GM12878 (cell line): Measurements from ENCODE around the gene TGFB2. TPM values are rescaled to one million over a fixed set of nuclear protein-coding genes. Genes with fewer than 3 reads are reported as not detected.

Experiments
- ATAC-seq: fragments of 200-7000 bp; cut with Tn5 transposase; 3 replicates; pipeline ENCODE4 v1.9.1; 2020; ENCODE audit warnings: mild to moderate bottlenecking, moderate library complexity
- BruUV-seq: library from RNA; stranded (reverse); fragments of 400-500 nt; replicated peaks from 2 replicates; lab custom pipeline; 2021; lab: Mats Ljungman, UMichigan
- CTCF ChIA-PET: fragments of 300-600 bp; sonication (Branson Sonifier 250); formaldehyde crosslinking; extraction: SDS; loops from one replicate; lab custom pipeline; 2021; ENCODE audit warnings: inconsistent platforms; lab: Yijun Ruan, JAX
- POLR2A ChIA-PET: fragments of 350-600 bp; formaldehyde crosslinking; extraction: SDS; loops from one replicate; lab custom pipeline; 2021; ENCODE audit warnings: inconsistent platforms; lab: Charles Lee
- RAD21 ChIA-PET: fragments of 300-600 bp; sonication (Branson Sonifier 250); formaldehyde crosslinking; loops from one replicate; lab custom pipeline; 2023; ENCODE audit warnings: antibody characterized with exemption; ENCODE audit not compliant: unreplicated experiment; lab: Charles Lee
- SMC1A ChIA-PET: fragments of 300-600 bp; sonication (Branson Sonifier 250); formaldehyde crosslinking; loops from one replicate; lab custom pipeline; 2023; ENCODE audit not compliant: unreplicated experiment, uncharacterized antibody; lab: Charles Lee
- DNase-seq: peaks from one replicate; pipeline ENCODE4 v3.0.0-alpha.2; 2011; ENCODE audit warnings: low read depth, low spot score
- FAIRE-seq: peaks from 3 replicates; lab custom pipeline; 2011; peaks lifted over from hg19 to GRCh38; lab: Jason Lieb, UNC
- H2AFZ ChIP-seq: 2 replicates; pipeline ENCODE4 v1.6.0; 2011; ENCODE audit warnings: low read depth, low read length, control low read depth; ENCODE audit not compliant: control insufficient read depth
- H3K27ac ChIP-seq: 2 replicates; pipeline ENCODE4 v1.5.1; 2011; ENCODE audit warnings: control low read depth; ENCODE audit not compliant: control insufficient read depth, insufficient read depth
- H3K27me3 ChIP-seq, 2 experiments: replicated peaks in 1 of 2; 2 replicates each; pipeline versions ENCODE4 v1.6.0 to v1.6.1; 2011; ENCODE audit warnings: low read length in 1 of 2; ENCODE audit not compliant: control insufficient read depth in 2 of 2, insufficient read depth in 2 of 2
- H3K36me3 ChIP-seq, 2 experiments: 2 replicates each; pipeline ENCODE4 v1.5.1; 2011; ENCODE audit warnings: low read length in 1 of 2; ENCODE audit not compliant: control insufficient read depth in 2 of 2, insufficient read depth in 2 of 2
- H3K4me1 ChIP-seq: 2 replicates; pipeline ENCODE4 v1.6.1; 2011; ENCODE audit warnings: mild to moderate bottlenecking, low read length, moderate library complexity, mixed read lengths; ENCODE audit not compliant: control insufficient read depth, insufficient read depth
- H3K4me2 ChIP-seq: 2 replicates; pipeline ENCODE4 v1.6.0; 2011; ENCODE audit warnings: control low read depth; ENCODE audit not compliant: control insufficient read depth, insufficient read depth
- H3K4me3 ChIP-seq: fragments of 200-600 bp; sonication (generic); 2 replicates; pipeline ENCODE4 v1.5.1; 2016
- H3K79me2 ChIP-seq: 2 replicates; pipeline ENCODE4 v1.6.0; 2011; ENCODE audit warnings: low read length; ENCODE audit not compliant: control insufficient read depth, insufficient read depth
- H3K9ac ChIP-seq: 2 replicates; pipeline ENCODE4 v1.8.0; 2011; ENCODE audit warnings: low read length, control low read depth, mixed read lengths; ENCODE audit not compliant: control insufficient read depth, insufficient read depth
- H3K9me3 ChIP-seq: replicated peaks from 3 replicates; pipeline ENCODE4 v1.5.1; 2011; ENCODE audit warnings: mild to moderate bottlenecking, low read length; ENCODE audit not compliant: control insufficient read depth, insufficient read depth
- H4K20me1 ChIP-seq: 2 replicates; pipeline ENCODE4 v1.6.0; 2011; ENCODE audit not compliant: control insufficient read depth, insufficient read depth
- ASH2L ChIP-seq: fragments of 300-600, 200-600 bp; sonication (generic); IDR thresholded peaks from 2 replicates; pipeline ENCODE4 v1.6.1; 2017; ENCODE audit warnings: low read depth, mild to moderate bottlenecking, borderline replicate concordance
- CHD1 ChIP-seq: IDR thresholded peaks from 2 replicates; pipeline ENCODE4 v1.6.1; 2012; ENCODE audit warnings: low read depth, low read length, improper control_type of control experiment
- E4F1 ChIP-seq: fragments of 450-650 bp; IDR thresholded peaks from 2 replicates; pipeline ENCODE4 v1.6.1; 2018; ENCODE audit warnings: borderline replicate concordance, mild to moderate bottlenecking; ENCODE audit not compliant: partially characterized antibody
- GATAD2B ChIP-seq: fragments of 450-650 bp; conservative IDR thresholded peaks from 2 replicates; pipeline ENCODE4 v1.6.1; 2017; ENCODE audit warnings: low read depth, mild to moderate bottlenecking, moderate library complexity
- HDAC2 ChIP-seq: fragments of 200-600 bp; sonication (generic); IDR thresholded peaks from 2 replicates; pipeline ENCODE4 v1.6.1; 2017
- HDAC6 ChIP-seq: fragments of 200-600 bp; sonication (generic); IDR thresholded peaks from one replicate; pipeline ENCODE4 v1.8.0; 2017; ENCODE audit warnings: antibody characterized with exemption; ENCODE audit not compliant: unreplicated experiment
- IKZF1 ChIP-seq: fragments of 450-650 bp; conservative IDR thresholded peaks from 2 replicates; pipeline ENCODE4 v1.6.1; 2017; ENCODE audit warnings: antibody characterized with exemption, mild to moderate bottlenecking
- MEF2A ChIP-seq: IDR thresholded peaks from 2 replicates; pipeline ENCODE4 v1.6.1; 2011; ENCODE audit warnings: low read depth, mild to moderate bottlenecking, low read length, moderate library complexity; ENCODE audit not compliant: insufficient read depth
- MTA2 ChIP-seq: fragments of 450-650 bp; IDR thresholded peaks from 2 replicates; pipeline ENCODE4 v1.6.1; 2016; ENCODE audit warnings: low read depth, mild to moderate bottlenecking, moderate library complexity
- NFYA ChIP-seq: IDR thresholded peaks from 2 replicates; pipeline ENCODE4 v1.6.1; 2011; ENCODE audit warnings: low read depth, mild to moderate bottlenecking, low read length, improper control_type of control experiment, borderline replicate concordance
- NR2F1 ChIP-seq: fragments of 450-650 bp; conservative IDR thresholded peaks from 2 replicates; pipeline ENCODE4 v1.6.1; 2017; ENCODE audit warnings: mild to moderate bottlenecking
- PKNOX1 ChIP-seq: fragments of 450-650 bp; IDR thresholded peaks from 2 replicates; pipeline ENCODE4 v1.6.1; 2016; ENCODE audit warnings: mild to moderate bottlenecking
- POLR2AphosphoS5 ChIP-seq: IDR thresholded peaks from 2 replicates; pipeline ENCODE4 v1.6.1; 2011; ENCODE audit warnings: mild to moderate bottlenecking, low read length, inconsistent platforms
- SIX5 ChIP-seq: IDR thresholded peaks from 2 replicates; pipeline ENCODE4 v1.6.1; 2011; ENCODE audit warnings: mild to moderate bottlenecking, low read depth, low read length, moderate library complexity; ENCODE audit not compliant: severe bottlenecking
- WGBS: methylation state at CpG from one replicate; pipeline ENCODE4 v1.1.6; 2016; ENCODE audit warnings: low lambda C conversion rate; ENCODE audit not compliant: insufficient replicate concordance, insufficient coverage; ENCODE audit errors: missing lambda C conversion rate; 5-methylcytosine and 5-hydroxymethylcytosine counted together
- in situ Hi-C: fragments of 300-500 bp; cut with MboI; formaldehyde crosslinking; loops from 9 replicates; pipeline ENCODE4 v1.14.3; 2018; ENCODE audit warnings: mixed read lengths
- intact Hi-C: fragments of 100-400 bp; cut with micrococcal nuclease; formaldehyde crosslinking; loops from one replicate; pipeline ENCODE4 v1.14.2; 2022; ENCODE audit not compliant: unreplicated experiment
- polyA plus RNA-seq, 11 experiments: library from polyadenylated mRNA; depleted of rRNA in 4 of 11; unstranded in 6 of 11; stranded (reverse) in 5 of 11; fragments of >200 nt; fragmentation: Nextera tagmentation in 4 of 11; fragmentation: Illumina TruSeq in 1 of 11; extraction: Ambion mirVana in 4 of 11; extraction: Trizol in 1 of 11; gene quantifications; 1 replicate in 1 of 11; 2 replicates in 10 of 11; pipeline versions ENCODE4 v1.2.1 to v1.2.3, GENCODE V29; 2011 to 2016; ENCODE audit warnings: inconsistent platforms in 2 of 11, missing spikeins in 2 of 11, low read depth in 1 of 11
- total RNA-seq, 4 experiments: library from RNA; depleted of rRNA in 3 of 4; stranded (reverse); fragments of >200 nt in 3 of 4; fragmentation: Illumina TruSeq in 1 of 4; extraction: Trizol in 1 of 4; gene quantifications; 2 replicates each; pipeline versions ENCODE4 v1.2.1 to v1.2.3, GENCODE V29; 2013 to 2021
- TF ChIP-seq, protein P1 (sequence below): fragments of 450-650 bp; IDR thresholded peaks from 2 replicates; pipeline ENCODE4 v1.6.1; 2017; ENCODE audit warnings: mild to moderate bottlenecking
- TF ChIP-seq, protein P2 (sequence below): fragments of 450-650 bp; IDR thresholded peaks from 2 replicates; pipeline ENCODE4 v1.6.1; 2017; ENCODE audit warnings: borderline replicate concordance

TGFB2 gene
- total and polyA plus RNA-seq, 10 of the 15 experiments (the other 5 are each of a cell fraction or from before 2014, with no cell fraction given): 0.03 to 0.11 (median 0.04) TPM; not detected in 6

- peaks cover 0 to 4% of the 10 kb centered on the region in 2 experiments; a peak in 2 of 4 replicates for H3K36me3 ChIP-seq
- DNase-seq (no peak), FAIRE-seq (no peak), ATAC-seq (no peak)
- POLR2A ChIA-PET: no interaction called here
- no peak overlapping the region for H2AFZ ChIP-seq
- no peak overlapping the region for H3K27ac ChIP-seq
- no TSS peak for BruUV-seq
- CTCF ChIA-PET: interaction anchor here (1.0 to 1.2 kb wide), 2 partner anchors 16 to 219 kb away, joined by 3 read pairs; partner anchors contain the start of gene RRP15
- in situ Hi-C loops (no loop called here), intact Hi-C loops (no loop called here)
- SMC1A ChIA-PET: interaction anchor here (0.9 kb wide), 1 partner anchor 21 kb away, joined by 4 read pairs; no protein-coding TSS in a partner anchor
- RAD21 ChIA-PET: no interaction called here
- H3K4me1 ChIP-seq: no peaks in the 10 kb centered on the region
- no peaks in the 10 kb centered on the region; the same call in 1 of the 2 replicates for H3K79me2 ChIP-seq
- no peak overlapping the region for H3K4me2 ChIP-seq
- H3K4me3 ChIP-seq: no peak overlapping the region
- 100% methylated on average over 1 of the region's 1 CpG for WGBS
- H4K20me1 ChIP-seq: no peaks in the 10 kb centered on the region
- H3K9me3 ChIP-seq: no peaks in the 10 kb centered on the region
- no peaks in the 10 kb centered on the region for H3K27me3 ChIP-seq
- no peak overlapping the region for H3K9ac ChIP-seq
- TF ChIP-seq IKZF1: no peak
- no peak for TF ChIP-seq POLR2AphosphoS5
- no peak for TF ChIP-seq MTA2
- no peak for TF ChIP-seq CHD1
- no peak for TF ChIP-seq SIX5
- no peak for TF ChIP-seq ASH2L
- TF ChIP-seq, protein P1, sequence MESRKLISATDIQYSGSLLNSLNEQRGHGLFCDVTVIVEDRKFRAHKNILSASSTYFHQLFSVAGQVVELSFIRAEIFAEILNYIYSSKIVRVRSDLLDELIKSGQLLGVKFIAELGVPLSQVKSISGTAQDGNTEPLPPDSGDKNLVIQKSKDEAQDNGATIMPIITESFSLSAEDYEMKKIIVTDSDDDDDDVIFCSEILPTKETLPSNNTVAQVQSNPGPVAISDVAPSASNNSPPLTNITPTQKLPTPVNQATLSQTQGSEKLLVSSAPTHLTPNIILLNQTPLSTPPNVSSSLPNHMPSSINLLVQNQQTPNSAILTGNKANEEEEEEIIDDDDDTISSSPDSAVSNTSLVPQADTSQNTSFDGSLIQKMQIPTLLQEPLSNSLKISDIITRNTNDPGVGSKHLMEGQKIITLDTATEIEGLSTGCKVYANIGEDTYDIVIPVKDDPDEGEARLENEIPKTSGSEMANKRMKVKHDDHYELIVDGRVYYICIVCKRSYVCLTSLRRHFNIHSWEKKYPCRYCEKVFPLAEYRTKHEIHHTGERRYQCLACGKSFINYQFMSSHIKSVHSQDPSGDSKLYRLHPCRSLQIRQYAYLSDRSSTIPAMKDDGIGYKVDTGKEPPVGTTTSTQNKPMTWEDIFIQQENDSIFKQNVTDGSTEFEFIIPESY: no peak
- TF ChIP-seq NR2F1: no peak
- no peak for TF ChIP-seq PKNOX1
- TF ChIP-seq, protein P2, sequence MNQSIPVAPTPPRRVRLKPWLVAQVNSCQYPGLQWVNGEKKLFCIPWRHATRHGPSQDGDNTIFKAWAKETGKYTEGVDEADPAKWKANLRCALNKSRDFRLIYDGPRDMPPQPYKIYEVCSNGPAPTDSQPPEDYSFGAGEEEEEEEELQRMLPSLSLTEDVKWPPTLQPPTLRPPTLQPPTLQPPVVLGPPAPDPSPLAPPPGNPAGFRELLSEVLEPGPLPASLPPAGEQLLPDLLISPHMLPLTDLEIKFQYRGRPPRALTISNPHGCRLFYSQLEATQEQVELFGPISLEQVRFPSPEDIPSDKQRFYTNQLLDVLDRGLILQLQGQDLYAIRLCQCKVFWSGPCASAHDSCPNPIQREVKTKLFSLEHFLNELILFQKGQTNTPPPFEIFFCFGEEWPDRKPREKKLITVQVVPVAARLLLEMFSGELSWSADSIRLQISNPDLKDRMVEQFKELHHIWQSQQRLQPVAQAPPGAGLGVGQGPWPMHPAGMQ: no peak
- no peak for TF ChIP-seq GATAD2B
- TF ChIP-seq E4F1: no peak
- TF ChIP-seq NFYA: no peak
- no peak for TF ChIP-seq MEF2A
- TF ChIP-seq HDAC2: no peak
- TF ChIP-seq HDAC6: no peak
Measured at GRCh38 chr1:218301217-218301616, 43.9 kb upstream of the TGFB2 start.
